HG03354 (cell line): ENCODE measurements around the gene OR2T10.
"Not testable (repeated sequence)": the region's sequence is repeated elsewhere in the genome, so short reads cannot be mapped to it uniquely, and the experiment has no call there.

Experiments
- ATAC-seq: cut with Tn5 transposase; IDR thresholded peaks from one replicate; pipeline ENCODE4 v1.9.1; 2021; ENCODE audit warnings: mild to moderate bottlenecking; ENCODE audit not compliant: unreplicated experiment, poor library complexity, severe bottlenecking

OR2T10 gene

GRCh38 chr1:248597589-248597988 lies at the start of gene OR2T10:
OR2T10 (minus strand) TSS chr1:248597700; CDS start chr1:248593768, 3,932 bp downstream.
- no peak for ATAC-seq

- not testable (repeated sequence) for ATAC-seq
Observed at GRCh38 chr1:248645178-248645577, 47.7 kb upstream of the OR2T10 start, which contains the start of gene OR2T35. OR2T35 (minus strand) TSS chr1:248645278; CDS start chr1:248639258, 6,020 bp downstream.

GRCh38 chr1:248642971-248643651 lies 45.6 kb upstream of the OR2T10 start:
- ATAC-seq: peak; percentile 71

- ATAC-seq: peak; percentile 6
Observed at GRCh38 chr1:248641583-248641982, 44.1 kb upstream of the OR2T10 start.

- peak; percentile 45 for ATAC-seq
Observed at GRCh38 chr1:248640906-248641305, 43.4 kb upstream of the OR2T10 start.

- peak; percentile 27 for ATAC-seq
Observed at GRCh38 chr1:248639652-248640051, 42.2 kb upstream of the OR2T10 start.

GRCh38 chr1:248636612-248637011 lies 39.1 kb upstream of the OR2T10 start:
- not testable (repeated sequence) for ATAC-seq

GRCh38 chr1:248634991-248635390 lies 37.5 kb upstream of the OR2T10 start, which contains the start of gene OR2T11:
OR2T11 (minus strand) TSS chr1:248635091; CDS start chr1:248627128, 7,963 bp downstream.
- not testable (repeated sequence) for ATAC-seq

- ATAC-seq: peak; percentile 38
Observed at GRCh38 chr1:248631354-248632008, 34.0 kb upstream of the OR2T10 start.

- ATAC-seq: no peak
Observed at GRCh38 chr1:248630551-248630950, 33.1 kb upstream of the OR2T10 start.

GRCh38 chr1:248627971-248628844 lies 30.7 kb upstream of the OR2T10 start:
- peak; percentile 80 for ATAC-seq

GRCh38 chr1:248625971-248626370 lies 28.5 kb upstream of the OR2T10 start:
- no peak for ATAC-seq

- ATAC-seq: no peak
Observed at GRCh38 chr1:248625166-248625565, 27.7 kb upstream of the OR2T10 start.

- peak; percentile 97 for ATAC-seq
Observed at GRCh38 chr1:248622570-248623001, 25.1 kb upstream of the OR2T10 start.

GRCh38 chr1:248621770-248622169 lies 24.3 kb upstream of the OR2T10 start:
- no peak for ATAC-seq

GRCh38 chr1:248618878-248619277 lies 21.4 kb upstream of the OR2T10 start:
- no peak for ATAC-seq

- ATAC-seq: no peak
Observed at GRCh38 chr1:248618119-248618518, 20.6 kb upstream of the OR2T10 start.

- ATAC-seq: peak; percentile 76
Observed at GRCh38 chr1:248613742-248614141, 16.2 kb upstream of the OR2T10 start.

GRCh38 chr1:248611883-248612414 lies 14.4 kb upstream of the OR2T10 start:
- ATAC-seq: no peak

GRCh38 chr1:248610301-248610700 lies 12.8 kb upstream of the OR2T10 start:
- no peak for ATAC-seq
